Measurements from ENCODE around the gene PIGS.

Gene PIGS

GRCh38 chr17:28505986-28506665 lies 65.2 kb downstream of the PIGS start, which contains the start of gene FOXN1:
TSS of gene FOXN1 (plus strand) at chr17:28506348. CDS start at chr17:28523970, 17,622 bp downstream.
- DNase-seq = peak; percentile 41

GRCh38 chr17:28503420-28503819 lies 67.9 kb downstream of the PIGS start:
- no peak for DNase-seq

Measured in NCI-H146 (cell line).